ENCODE measurements around the gene TRIM33.

- TF ChIP-seq CTCF (IDR thresholded peaks at IDR 0.05; ENCODE audit: insufficient read depth, low read depth, low read length) (no peak), EZH2 (IDR thresholded peaks at IDR 0.05; ENCODE audit: insufficient read depth, low read length) (no peak)
Observed at GRCh38 chr1:114431026-114431425, 80.0 kb downstream of the TRIM33 start.
